ENCODE data around the gene SPATC1L. TPM values are rescaled to one million over a fixed set of nuclear protein-coding genes. Genes with fewer than 3 reads are reported as not detected.
A peak's percentile ranks its signal among the peaks of the same experiment; 100 is the strongest.

The SPATC1L gene
- total RNA-seq, 2 experiments from 2014 or later, result 23.2 to 24.2 TPM

GRCh38 chr21:46145840-46146691 is 38.2 kb downstream of the SPATC1L start:
- H3K27me3 Mint-ChIP-seq, result no peaks in the 10 kb centered on the region
- ChIA-PET POLR2A (no interaction called here), CTCF (no interaction called here)
- no peaks in the 10 kb centered on the region for H3K36me3 Mint-ChIP-seq (ENCODE audit: low read depth)
- H3K27ac Mint-ChIP-seq, result no peak overlapping the region
- H3K9me3 Mint-ChIP-seq, result no peaks in the 10 kb centered on the region
- no peak for DNase-seq
- ATAC-seq, result no peak
- no peak for TF ChIP-seq CTCF (IDR thresholded peaks at IDR 0.05)
- peaks cover 12% of the 10 kb centered on the region for H3K4me1 Mint-ChIP-seq (ENCODE audit: low read depth)
- H3K4me3 Mint-ChIP-seq, result no peak overlapping the region
- intact Hi-C loops (cut with micrococcal nuclease), result no loop called here

- CTCF ChIA-PET, result no interaction called here
- POLR2A ChIA-PET, result no interaction called here
- Mint-ChIP-seq H3K27ac (no peak overlapping the region), H3K36me3 (ENCODE audit: low read depth) (no peaks in the 10 kb centered on the region), H3K9me3 (no peaks in the 10 kb centered on the region), H3K4me3 (no peak overlapping the region), H3K4me1 (ENCODE audit: low read depth) (peaks cover 12% of the 10 kb centered on the region), H3K27me3 (no peaks in the 10 kb centered on the region)
- no peak for TF ChIP-seq CTCF (IDR thresholded peaks at IDR 0.05)
- ATAC-seq (no peak), DNase-seq (no peak)
- intact Hi-C loops (cut with micrococcal nuclease), result no loop called here
Observed at GRCh38 chr21:46145159-46145839, 39.0 kb downstream of the SPATC1L start.

GRCh38 chr21:46144464-46145070 is 39.7 kb downstream of the SPATC1L start:
- H3K4me3 Mint-ChIP-seq, result no peak overlapping the region
- intact Hi-C loops (cut with micrococcal nuclease), result no loop called here
- POLR2A ChIA-PET, result interaction anchor here (0.9 to 2.6 kb wide), 2 partner anchors 38 to 171 kb away, joined by 3 to 15 read pairs; no protein-coding TSS in a partner anchor

GRCh38 chr21:46142582-46143473 is 41.4 kb downstream of the SPATC1L start:
- no peak overlapping the region for H3K4me3 Mint-ChIP-seq

More at GRCh38 chr21:46144464-46145070, 39.7 kb downstream of the SPATC1L start:
- peak; percentile 65 for DNase-seq
- Mint-ChIP-seq H3K27ac (peak overlapping the region; percentile 85), H3K36me3 (ENCODE audit: low read depth) (no peaks in the 10 kb centered on the region), H3K4me1 (ENCODE audit: low read depth) (peaks cover 12% of the 10 kb centered on the region), H3K9me3 (no peaks in the 10 kb centered on the region), H3K27me3 (no peaks in the 10 kb centered on the region)
- no peak for ATAC-seq
- CTCF ChIA-PET, result interaction anchor here (1.1 to 3.8 kb wide), 10 partner anchors 9 to 178 kb away, joined by 3 to 50 read pairs (median 6); partner anchors contain the start of genes MCM3AP and YBEY
- no peak for TF ChIP-seq CTCF (IDR thresholded peaks at IDR 0.05)

More at GRCh38 chr21:46142582-46143473, 41.4 kb downstream of the SPATC1L start:
- Mint-ChIP-seq H3K36me3 (ENCODE audit: low read depth) (no peaks in the 10 kb centered on the region), H3K9me3 (no peaks in the 10 kb centered on the region), H3K27ac (peak overlapping the region; percentile 75), H3K4me1 (ENCODE audit: low read depth) (peaks cover 12% of the 10 kb centered on the region), H3K27me3 (no peaks in the 10 kb centered on the region)
- POLR2A ChIA-PET, result interaction anchor here (0.8 to 2.6 kb wide), 2 partner anchors 169 to 172 kb away, joined by 3 to 15 read pairs; no protein-coding TSS in a partner anchor
- ATAC-seq (no peak), DNase-seq (peak; percentile 60)
- intact Hi-C loops (cut with micrococcal nuclease), result no loop called here
- CTCF ChIA-PET, result interaction anchor here (0.6 to 3.8 kb wide), 28 partner anchors 10 to 297 kb away, joined by 3 to 50 read pairs (median 4); partner anchors contain the start of genes MCM3AP and YBEY
- TF ChIP-seq CTCF (IDR thresholded peaks at IDR 0.05), result no peak

Measured in activated CD8-positive, alpha-beta T cell treated with anti-CD3 and anti-CD28 coated beads for 36 hours (primary cell).